Adrenal gland (tissue), 12 donors: ENCODE data around the gene PHC2. TPM values are rescaled to one million over a fixed set of nuclear protein-coding genes. Genes with fewer than 3 reads are reported as not detected.

Source experiments
- DNase-seq, 7 donors: peaks; one replicate each; pipeline ENCODE4 v3.0.0-alpha.2; 2019 to 2020
- H3K27ac ChIP-seq, 5 donors: fragments of 200-600 bp; sonication (generic) in 4 of 5; 1 replicate in 3 of 5; 2 replicates in 2 of 5; pipeline versions ENCODE4 v1.5.1 to v1.8.0; 2016 to 2020; ENCODE audit warnings: mild to moderate bottlenecking in 1 of 5
- H3K27me3 ChIP-seq: fragments of 200-600 bp; 2 replicates; pipeline ENCODE4 v1.8.0; 2021
- H3K36me3 ChIP-seq, 2 donors: fragments of 200-600 bp; replicated peaks in 1 of 2; 1 replicate in 1 of 2; 2 replicates in 1 of 2; pipeline versions ENCODE4 v1.5.1 to v1.8.0; 2018 to 2022
- H3K4me1 ChIP-seq, 2 donors: fragments of 200-600 bp; replicated peaks in 1 of 2; 1 replicate in 1 of 2; 2 replicates in 1 of 2; pipeline versions ENCODE4 v1.5.1 to v1.8.0; 2018 to 2021
- H3K4me3 ChIP-seq, 4 donors: fragments of 200-600 bp; sonication (generic) in 3 of 4; one replicate each; pipeline ENCODE4 v1.5.1; 2016 to 2018
- H3K9me3 ChIP-seq, 3 donors: fragments of 200-600 bp; sonication (generic) in 1 of 3; replicated peaks in 1 of 3; 1 replicate in 2 of 3; 2 replicates in 1 of 3; pipeline versions ENCODE4 v1.5.1 to v1.8.0; 2016 to 2021
- POLR2A ChIP-seq, 2 donors: fragments of 450-650 bp; IDR thresholded peaks; one replicate each; pipeline ENCODE4 v1.6.1; 2017; ENCODE audit warnings: antibody characterized with exemption in 2 of 2, mild to moderate bottlenecking in 2 of 2, moderate library complexity in 1 of 2
- WGBS, 4 donors: extraction: QIAGEN DNeasy Blood & Tissue Kit in 2 of 4; methylation state at CpG; one replicate each; pipeline versions ENCODE4 v1.1.5 to v1.1.7; 2013 to 2017; 5-methylcytosine and 5-hydroxymethylcytosine counted together
- intact Hi-C, 2 donors: fragments of 100-400 bp; cut with DNase I; formaldehyde crosslinking; loops; one replicate each; pipeline versions ENCODE4 v1.14.1 to v1.15.0; 2022 to 2023
- polyA plus RNA-seq, 3 donors: library from polyadenylated mRNA; stranded (reverse); fragments of 200-250 nt in 2 of 3; fragments of 350-450 nt in 1 of 3; fragmentation: Illumina TruSeq in 1 of 3; extraction: RNeasy Lipid Tissue Mini Kit (QIAGEN cat#74804) in 1 of 3; gene quantifications; one replicate each; pipeline ENCODE4 v1.2.3, GENCODE V29; 2013 to 2014
- total RNA-seq, 9 donors: library from RNA; depleted of rRNA in 4 of 9; stranded (reverse); fragments of >200 nt in 4 of 9; fragments of 120-200 nt in 1 of 9; fragmentation: NEBNext Ultra II Directional in 1 of 9; extraction: Animal tissue kit (Norgen Biotek cat#: 25700) in 1 of 9; gene quantifications; one replicate each; pipeline versions ENCODE4 v1.1.0 to v1.2.4, GENCODE V29; 2013 to 2023
- TF ChIP-seq, protein P1 (sequence below), 6 experiments: fragments of 450-650 bp in 4 of 6; fragments of 200-600 bp in 2 of 6; sonication (generic) in 1 of 6; IDR thresholded peaks; 1 replicate in 5 of 6; 2 replicates in 1 of 6; pipeline versions ENCODE4 v1.5.1 to v1.8.0; 2016 to 2021; ENCODE audit warnings: antibody characterized with exemption in 6 of 6, mild to moderate bottlenecking in 2 of 6, moderate library complexity in 1 of 6
- donor health status: healthy with polysubstance abuse.
- donor health status: Bipolar disorder and iron deficiency.
- donor health status: DM: yes; HTN: yes; CAD: no.
- donor health status: DM: no; HTN: no; CAD: no.
- donor health status: DM: no; HTN: no; CAD: no.
- donor health status: DM: yes; HTN: yes; CAD: no.

PHC2 gene
- total and polyA plus RNA-seq, 12 donors, result 24.9 to 164 (median 112) TPM

DNA sequence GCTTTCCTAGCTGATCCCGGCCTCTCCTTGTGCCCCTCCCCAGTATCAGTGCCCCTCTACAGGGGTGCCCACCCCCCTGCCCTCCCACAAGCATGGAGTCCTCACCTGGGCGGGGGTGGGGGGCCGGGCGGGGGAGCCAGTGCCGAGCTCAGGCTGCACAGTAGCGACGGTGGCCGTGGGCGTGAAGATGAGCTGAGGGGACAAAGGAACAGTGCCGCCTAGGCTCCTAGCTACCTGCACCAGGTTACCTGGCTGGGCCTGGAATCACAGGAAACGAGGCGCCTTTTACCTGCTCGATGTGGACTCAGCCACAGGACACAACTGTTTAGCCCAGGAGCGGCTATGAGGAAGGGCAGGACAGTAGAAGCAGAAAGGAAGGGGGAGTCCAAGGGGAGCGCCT is 62.5 kb downstream of the PHC2 start:
- H3K36me3 ChIP-seq, result peaks cover 0 to 63% of the 10 kb centered on the region in 2 donors
- 80 to 91% (median 87%) methylated on average over 9 to 15 of the region's 15 CpGs for whole genome bisulfite sequencing, 4 donors
- H3K27me3 ChIP-seq, result no peaks in the 10 kb centered on the region
- peak in 1 of 7 donors; percentile 14 for DNase-seq
- H3K27ac ChIP-seq, result no peak overlapping the region
- H3K4me1 ChIP-seq, result peaks cover 3 to 14% of the 10 kb centered on the region in 2 donors
- TF ChIP-seq POLR2A (IDR thresholded peaks at IDR 0.05), result no peak
- TF ChIP-seq, protein P1, sequence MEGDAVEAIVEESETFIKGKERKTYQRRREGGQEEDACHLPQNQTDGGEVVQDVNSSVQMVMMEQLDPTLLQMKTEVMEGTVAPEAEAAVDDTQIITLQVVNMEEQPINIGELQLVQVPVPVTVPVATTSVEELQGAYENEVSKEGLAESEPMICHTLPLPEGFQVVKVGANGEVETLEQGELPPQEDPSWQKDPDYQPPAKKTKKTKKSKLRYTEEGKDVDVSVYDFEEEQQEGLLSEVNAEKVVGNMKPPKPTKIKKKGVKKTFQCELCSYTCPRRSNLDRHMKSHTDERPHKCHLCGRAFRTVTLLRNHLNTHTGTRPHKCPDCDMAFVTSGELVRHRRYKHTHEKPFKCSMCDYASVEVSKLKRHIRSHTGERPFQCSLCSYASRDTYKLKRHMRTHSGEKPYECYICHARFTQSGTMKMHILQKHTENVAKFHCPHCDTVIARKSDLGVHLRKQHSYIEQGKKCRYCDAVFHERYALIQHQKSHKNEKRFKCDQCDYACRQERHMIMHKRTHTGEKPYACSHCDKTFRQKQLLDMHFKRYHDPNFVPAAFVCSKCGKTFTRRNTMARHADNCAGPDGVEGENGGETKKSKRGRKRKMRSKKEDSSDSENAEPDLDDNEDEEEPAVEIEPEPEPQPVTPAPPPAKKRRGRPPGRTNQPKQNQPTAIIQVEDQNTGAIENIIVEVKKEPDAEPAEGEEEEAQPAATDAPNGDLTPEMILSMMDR (IDR thresholded peaks at IDR 0.05), result no peak
- intact Hi-C loops, result loop anchor here (5.0 to 10.0 kb wide), 2 partner anchors 99 to 144 kb away; no protein-coding TSS in a partner anchor
- H3K4me3 ChIP-seq, result no peak overlapping the region
- no peaks in the 10 kb centered on the region for H3K9me3 ChIP-seq

DNA sequence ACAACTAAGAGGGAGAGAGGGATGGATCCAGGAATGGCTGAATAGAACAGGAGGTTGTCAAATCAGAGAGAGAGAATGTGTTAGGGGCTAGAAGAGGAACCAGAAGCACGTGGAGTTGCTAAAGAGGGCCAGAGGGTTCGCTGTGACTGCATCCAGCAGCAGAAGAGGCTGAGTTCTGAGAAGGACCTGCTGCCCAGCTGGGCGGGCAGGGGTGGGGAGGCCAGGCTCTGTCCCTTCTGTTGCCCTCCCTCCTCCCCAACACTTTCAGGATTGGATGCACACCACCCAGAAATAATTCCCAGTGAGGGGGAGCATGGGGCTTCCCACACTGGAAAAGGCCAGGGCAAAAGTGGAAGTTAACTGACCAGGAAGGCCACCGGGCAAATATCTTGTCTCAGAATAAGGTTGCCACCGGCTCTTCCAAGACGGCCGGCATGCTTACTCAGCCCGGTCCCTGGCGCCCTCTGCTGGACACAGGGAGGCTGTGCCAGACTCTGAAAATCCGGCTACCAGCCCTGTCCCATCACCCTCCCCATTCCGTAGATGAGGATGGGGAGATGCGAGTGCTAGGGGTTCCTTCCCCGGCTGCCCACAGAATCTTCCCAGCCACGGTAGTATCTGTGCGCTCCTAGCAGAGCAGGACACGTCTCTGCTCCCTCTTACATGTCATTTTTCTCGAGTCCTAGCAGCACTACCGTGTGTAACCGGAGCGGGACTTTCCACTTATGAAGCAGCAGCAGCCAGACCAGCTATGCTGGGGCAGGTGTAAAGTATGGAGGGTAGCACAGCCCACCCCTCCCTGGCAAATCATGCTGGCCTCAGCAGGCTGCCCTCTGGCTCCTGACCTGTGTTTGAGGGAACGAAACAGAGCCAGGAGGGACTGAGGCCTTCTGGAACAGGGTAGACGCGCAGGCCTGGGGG is 63.1 kb downstream of the PHC2 start:
- Histone ChIP-seq H3K9me3 (no peaks in the 10 kb centered on the region), H3K27me3 (no peaks in the 10 kb centered on the region), H3K27ac (peak overlapping the region in 2 of 5 donors; percentile 49 to 60), H3K36me3 (peaks cover 0 to 63% of the 10 kb centered on the region in 2 donors), H3K4me3 (no peak overlapping the region), H3K4me1 (peaks cover 3 to 20% of the 10 kb centered on the region in 2 donors)
- WGBS, 4 donors, result 25 to 36% (median 34%) methylated on average over 20 to 23 of the region's 23 CpGs
- TF ChIP-seq POLR2A (IDR thresholded peaks at IDR 0.05), result no peak
- TF ChIP-seq, protein P1 (IDR thresholded peaks at IDR 0.05), result peak; percentile 87 to 99 (median 96)
- DNase-seq, result peak; percentile 83 to 94 (median 89)
- intact Hi-C loops, result loop anchor here (2.0 to 10.0 kb wide), 3 partner anchors 100 to 149 kb away; no protein-coding TSS in a partner anchor

DNA sequence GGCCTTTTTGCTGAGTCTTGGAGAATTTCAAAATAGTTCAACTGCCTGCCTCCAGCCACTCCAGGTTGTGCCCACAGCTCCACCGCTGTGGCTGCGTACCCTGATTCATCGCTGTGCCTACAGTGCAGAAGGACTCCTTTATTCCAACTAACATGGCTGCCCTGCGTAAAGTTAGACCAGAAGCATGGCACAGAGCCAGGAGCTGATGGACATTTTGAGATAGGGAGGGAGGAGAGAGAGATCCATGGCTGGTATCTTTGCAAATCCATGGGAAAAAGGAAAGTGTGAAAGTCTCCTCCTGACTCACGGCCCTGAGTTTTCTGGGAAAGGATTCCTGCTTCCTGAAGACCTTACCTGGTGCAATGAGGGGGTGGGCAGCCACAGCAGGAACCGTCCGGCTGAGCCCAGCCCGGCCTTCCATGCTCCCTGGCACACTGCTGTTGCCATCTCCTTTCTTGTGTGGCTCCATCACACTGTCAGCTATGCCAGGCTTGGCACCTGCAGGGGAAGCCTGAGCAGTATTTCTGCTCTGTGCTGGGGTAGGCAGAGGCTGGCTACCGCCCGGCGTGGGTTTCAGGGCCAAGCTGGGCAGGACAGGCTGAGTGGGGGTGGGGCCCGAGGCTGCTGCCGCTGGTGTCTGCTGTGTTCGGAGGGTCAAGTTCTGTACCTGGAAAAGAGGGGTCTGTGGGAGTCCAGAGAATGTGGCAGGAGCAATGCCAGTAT is 64.0 kb downstream of the PHC2 start:
- TF ChIP-seq, protein P1 (IDR thresholded peaks at IDR 0.05), result no peak
- TF ChIP-seq POLR2A (IDR thresholded peaks at IDR 0.05), result no peak
- DNase-seq, result peak in 1 of 7 donors; percentile 12
- 78 to 84% (median 83%) methylated on average over 14 of the region's 14 CpGs for WGBS, 4 donors
- no peaks in the 10 kb centered on the region for H3K27me3 ChIP-seq
- no peak overlapping the region for H3K4me3 ChIP-seq
- H3K27ac ChIP-seq, result peak overlapping the region in 2 of 5 donors; percentile 49 to 60
- H3K36me3 ChIP-seq, result peaks cover 0 to 61% of the 10 kb centered on the region in 2 donors
- intact Hi-C loops, result loop anchor here (2.0 to 10.0 kb wide), 3 partner anchors 100 to 148 kb away; no protein-coding TSS in a partner anchor
- H3K9me3 ChIP-seq, result no peaks in the 10 kb centered on the region
- peaks cover 3 to 20% of the 10 kb centered on the region in 2 donors for H3K4me1 ChIP-seq
